NB4 (cell line): Measurements from ENCODE around the gene GPX2.

Source experiments
- DNase-seq: peaks from one replicate; pipeline ENCODE4 v3.0.0; 2010; ENCODE audit warnings: low read depth
- H3K4me3 ChIP-seq: one replicate; pipeline ENCODE4 v1.5.1; 2011; ENCODE audit warnings: mild to moderate bottlenecking, low read depth, low read length, moderate library complexity
- MYC ChIP-seq: IDR thresholded peaks from 2 replicates; pipeline ENCODE4 v1.6.1; 2011; ENCODE audit warnings: low read depth, low read length
- POLR2A ChIP-seq: IDR thresholded peaks from 2 replicates; pipeline ENCODE4 v1.6.1; 2011; ENCODE audit warnings: mild to moderate bottlenecking; ENCODE audit not compliant: insufficient read length; ENCODE audit errors: extremely low read depth
- TF ChIP-seq, protein P1 (sequence below): IDR thresholded peaks from one replicate; pipeline ENCODE4 v1.5.1; 2012; ENCODE audit warnings: low read depth, low read length
- TF ChIP-seq, protein P2 (sequence below): IDR thresholded peaks from 2 replicates; pipeline ENCODE4 v1.6.1; 2011; ENCODE audit warnings: low read depth, low read length

Gene GPX2

DNA sequence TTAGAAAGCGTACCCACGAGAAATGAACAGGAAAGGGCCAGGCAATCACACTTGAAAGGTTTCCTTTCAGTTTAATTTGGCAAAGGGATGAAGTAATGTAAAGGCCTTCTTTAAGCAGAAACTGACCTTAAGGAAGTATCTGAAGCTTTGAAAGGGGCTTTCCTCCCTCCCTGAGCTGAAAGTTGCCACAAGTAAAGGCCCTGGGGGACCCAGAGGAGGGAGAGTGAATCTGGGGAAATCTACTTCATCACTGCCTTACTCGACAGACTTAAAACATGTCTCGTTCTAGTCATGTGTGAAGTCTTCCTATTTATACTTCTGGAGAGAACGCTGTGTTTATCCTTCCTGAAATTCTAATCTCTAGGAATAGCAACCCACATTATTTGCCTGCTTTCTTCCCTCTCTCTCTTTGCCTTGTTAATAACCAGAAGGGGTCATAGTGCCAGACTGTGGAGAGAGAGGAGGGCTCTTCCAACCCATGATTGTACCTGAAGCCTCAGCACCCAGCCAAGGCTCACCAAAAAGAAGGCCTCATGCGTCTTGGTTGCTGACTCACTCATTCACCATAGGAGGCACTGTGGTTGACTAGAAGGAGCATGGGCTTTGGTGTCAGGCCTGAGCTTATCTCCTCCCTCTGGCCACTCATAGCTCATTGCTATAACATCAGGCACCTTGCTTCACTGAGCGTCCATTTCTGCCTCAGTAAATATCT is 10.2 kb upstream of the GPX2 start:
- H3K4me3 ChIP-seq: no peak overlapping the region
- TF ChIP-seq, protein P1, sequence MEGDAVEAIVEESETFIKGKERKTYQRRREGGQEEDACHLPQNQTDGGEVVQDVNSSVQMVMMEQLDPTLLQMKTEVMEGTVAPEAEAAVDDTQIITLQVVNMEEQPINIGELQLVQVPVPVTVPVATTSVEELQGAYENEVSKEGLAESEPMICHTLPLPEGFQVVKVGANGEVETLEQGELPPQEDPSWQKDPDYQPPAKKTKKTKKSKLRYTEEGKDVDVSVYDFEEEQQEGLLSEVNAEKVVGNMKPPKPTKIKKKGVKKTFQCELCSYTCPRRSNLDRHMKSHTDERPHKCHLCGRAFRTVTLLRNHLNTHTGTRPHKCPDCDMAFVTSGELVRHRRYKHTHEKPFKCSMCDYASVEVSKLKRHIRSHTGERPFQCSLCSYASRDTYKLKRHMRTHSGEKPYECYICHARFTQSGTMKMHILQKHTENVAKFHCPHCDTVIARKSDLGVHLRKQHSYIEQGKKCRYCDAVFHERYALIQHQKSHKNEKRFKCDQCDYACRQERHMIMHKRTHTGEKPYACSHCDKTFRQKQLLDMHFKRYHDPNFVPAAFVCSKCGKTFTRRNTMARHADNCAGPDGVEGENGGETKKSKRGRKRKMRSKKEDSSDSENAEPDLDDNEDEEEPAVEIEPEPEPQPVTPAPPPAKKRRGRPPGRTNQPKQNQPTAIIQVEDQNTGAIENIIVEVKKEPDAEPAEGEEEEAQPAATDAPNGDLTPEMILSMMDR: peak; percentile 23
- TF ChIP-seq, protein P2, sequence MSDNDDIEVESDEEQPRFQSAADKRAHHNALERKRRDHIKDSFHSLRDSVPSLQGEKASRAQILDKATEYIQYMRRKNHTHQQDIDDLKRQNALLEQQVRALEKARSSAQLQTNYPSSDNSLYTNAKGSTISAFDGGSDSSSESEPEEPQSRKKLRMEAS: no peak
- DNase-seq: peak; percentile 51

DNA sequence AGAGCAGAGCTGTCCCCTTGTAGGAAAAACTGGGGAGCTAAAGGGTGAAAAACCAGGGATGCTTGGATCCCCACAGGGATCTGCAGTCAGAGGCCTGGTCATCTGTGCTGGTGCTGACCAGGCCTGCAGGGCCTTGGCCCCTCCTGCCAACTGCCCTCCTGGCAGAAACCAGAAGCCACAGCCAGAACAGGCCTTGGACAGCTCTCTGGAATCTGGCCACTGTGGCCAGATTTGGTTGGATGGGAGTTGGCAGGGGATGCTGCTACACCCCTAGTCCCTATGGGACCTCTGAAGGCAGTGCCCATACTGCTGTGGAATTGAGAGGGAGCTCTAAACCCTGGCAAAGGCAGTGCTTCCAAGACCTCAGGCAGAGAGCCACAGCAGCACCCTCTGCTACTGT is 9.2 kb upstream of the GPX2 start:
- no peak for TF ChIP-seq MYC
- TF ChIP-seq, protein P2: no peak
- TF ChIP-seq, protein P1: no peak
- no peak for TF ChIP-seq POLR2A
- no peak overlapping the region for H3K4me3 ChIP-seq
- no peak for DNase-seq

DNA sequence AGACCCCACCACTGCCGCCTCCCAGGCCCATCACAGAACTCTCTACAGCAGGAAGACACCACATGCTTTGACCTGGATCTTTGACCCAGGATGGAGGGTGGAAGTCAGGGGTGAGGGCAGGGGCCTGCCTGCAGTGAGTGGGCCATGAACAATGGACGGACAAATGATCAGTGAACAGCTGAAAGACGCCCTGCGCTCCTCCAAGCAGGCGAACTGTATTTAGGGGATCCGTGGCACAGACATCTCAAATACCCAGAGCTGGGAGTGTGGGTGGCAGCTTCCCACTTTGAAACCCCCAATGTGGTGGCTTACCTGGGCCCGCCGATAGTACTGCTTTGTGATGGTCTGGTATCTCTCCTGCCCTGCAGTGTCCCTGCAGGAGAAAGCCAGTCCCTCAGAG is 8.7 kb upstream of the GPX2 start:
- TF ChIP-seq, protein P2: no peak
- TF ChIP-seq POLR2A: no peak
- TF ChIP-seq MYC: no peak
- H3K4me3 ChIP-seq: no peak overlapping the region
- no peak for DNase-seq

DNA sequence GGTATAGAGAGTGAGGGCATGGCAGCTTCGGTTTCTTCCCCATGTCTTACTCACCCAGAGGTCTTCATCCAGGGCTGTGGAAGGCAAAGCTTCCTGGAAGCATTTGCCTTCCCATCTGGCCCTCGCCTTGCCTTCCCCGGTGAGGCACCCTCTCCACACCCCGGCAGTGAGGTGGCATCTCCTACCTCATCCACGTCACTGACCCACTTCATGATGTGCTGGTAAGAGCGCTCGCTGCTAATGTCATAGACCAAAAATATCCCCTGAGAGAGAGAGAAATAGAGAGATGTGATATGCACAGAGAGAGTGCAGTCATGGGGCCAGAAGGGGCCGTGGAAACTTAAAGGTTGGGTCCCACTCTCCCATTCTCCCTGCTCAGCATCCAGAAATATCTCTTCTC is 8.3 kb upstream of the GPX2 start:
- TF ChIP-seq, protein P1: no peak
- no peak for TF ChIP-seq POLR2A
- no peak for TF ChIP-seq MYC
- TF ChIP-seq, protein P2: no peak
- no peak for DNase-seq

DNA sequence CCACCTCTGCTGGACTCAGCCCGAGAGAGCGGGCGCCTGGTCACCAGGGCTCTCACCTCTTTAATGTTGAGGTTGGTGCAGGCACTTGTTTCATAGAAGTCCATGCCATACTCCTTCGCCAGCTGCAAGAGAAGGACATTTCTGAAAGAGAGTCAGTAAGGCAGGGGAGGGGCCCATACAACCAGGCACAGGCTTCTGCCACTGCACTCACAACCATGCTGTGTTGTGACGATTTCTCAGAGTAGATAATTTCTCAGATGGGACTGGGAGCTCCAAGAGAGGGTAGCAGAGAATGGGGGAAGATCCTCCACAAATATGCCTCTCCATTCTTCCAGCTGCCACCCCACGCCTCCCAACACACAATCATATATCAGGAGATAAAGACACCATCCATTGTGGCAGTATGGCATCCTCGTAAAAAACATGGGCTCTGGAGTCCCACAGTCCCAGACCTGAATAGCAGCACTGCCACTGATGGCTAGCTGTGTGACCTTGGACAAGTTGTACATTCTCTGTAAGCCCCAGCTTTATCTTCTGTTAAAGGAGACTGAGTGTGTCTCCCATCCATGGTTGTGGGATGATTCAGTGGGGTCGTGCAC is 6.2 kb upstream of the GPX2 start:
- TF ChIP-seq, protein P1: no peak
- TF ChIP-seq POLR2A (no peak), MYC (no peak)
- TF ChIP-seq, protein P2: no peak
- H3K4me3 ChIP-seq: no peak overlapping the region
- DNase-seq: no peak

More for the DNA sequence above, 8.3 kb upstream of the GPX2 start:
- H3K4me3 ChIP-seq: no peak overlapping the region

DNA sequence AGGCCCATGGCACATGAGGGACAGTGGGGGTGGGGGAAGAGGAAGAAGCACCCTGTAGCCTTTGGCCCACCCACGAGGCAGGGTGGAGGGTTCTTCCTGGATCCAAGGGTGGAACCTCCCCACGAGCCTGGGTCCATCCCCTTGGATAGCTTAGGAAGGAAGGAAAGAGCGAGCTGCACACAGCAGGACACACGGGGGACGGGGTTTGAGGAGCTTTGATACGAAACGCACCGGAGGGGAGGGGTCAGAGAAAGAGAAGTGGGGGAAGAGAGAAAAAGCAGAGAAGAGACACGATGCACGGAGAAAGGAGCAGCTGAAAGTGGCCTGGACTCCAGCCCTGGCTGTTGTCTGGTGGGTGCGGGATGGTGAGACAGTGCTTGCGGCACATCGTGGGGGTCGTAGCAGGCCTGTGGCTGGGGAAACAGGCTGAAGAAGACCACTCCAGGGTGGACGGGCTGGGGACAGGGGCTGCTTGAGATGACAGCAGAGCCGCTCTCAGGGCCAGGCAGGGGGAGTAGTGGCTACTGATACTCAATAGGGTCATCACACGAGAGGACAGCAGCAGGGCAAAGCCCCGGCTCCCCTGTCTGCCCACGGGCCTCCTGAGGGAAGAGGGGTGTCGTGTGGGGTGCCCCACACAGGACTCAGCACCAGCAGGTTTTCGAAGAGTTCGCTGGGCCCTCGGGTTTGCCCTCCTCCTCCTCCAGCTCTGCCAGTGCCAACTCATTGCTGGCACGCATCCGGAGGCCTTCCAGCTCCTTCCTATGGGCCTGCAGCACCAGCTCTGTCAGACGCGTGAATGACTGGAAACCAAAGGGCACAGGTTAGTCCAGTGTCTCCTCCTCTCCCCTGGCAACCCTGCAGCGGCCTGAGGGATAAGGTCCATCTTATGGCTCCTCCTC is 5.4 kb upstream of the GPX2 start:
- no peak overlapping the region for H3K4me3 ChIP-seq
- TF ChIP-seq, protein P2: no peak
- TF ChIP-seq POLR2A (no peak), MYC (no peak)
- TF ChIP-seq, protein P1: no peak
- no peak for DNase-seq
